Activated naive CD4-positive, alpha-beta T cell treated with anti-CD3 and anti-CD28 coated beads for 36 hours (primary cell): ENCODE measurements around the gene PDCL3. TPM values are rescaled to one million over a fixed set of nuclear protein-coding genes. Genes with fewer than 3 reads are reported as not detected.

ENCODE experiments used
- CTCF ChIA-PET: fragments of 350-600 bp; sonication (Branson Sonifier 250); formaldehyde crosslinking; loops from one replicate; lab custom pipeline; 2021; ENCODE audit warnings: antibody characterized with exemption; lab: Charles Lee
- DNase-seq: peaks from one replicate; pipeline ENCODE4 v3.0.0-alpha.2; 2020
- H3K27ac Mint-ChIP-seq: one replicate; pipeline ENCODE4 v1.8.0; 2021; ENCODE audit warnings: mild to moderate bottlenecking, mixed read lengths
- H3K27me3 Mint-ChIP-seq: one replicate; pipeline ENCODE4 v1.8.0; 2021; ENCODE audit warnings: low read depth, mixed read lengths
- H3K36me3 Mint-ChIP-seq: one replicate; pipeline ENCODE4 v1.8.0; 2021; ENCODE audit warnings: low read depth, mixed read lengths
- H3K4me1 Mint-ChIP-seq: one replicate; pipeline ENCODE4 v1.8.0; 2021; ENCODE audit warnings: low read depth, mixed read lengths
- H3K4me3 Mint-ChIP-seq: one replicate; pipeline ENCODE4 v1.8.0; 2021; ENCODE audit warnings: mild to moderate bottlenecking, moderate library complexity, mixed read lengths
- H3K9me3 Mint-ChIP-seq: one replicate; pipeline ENCODE4 v1.8.0; 2021; ENCODE audit warnings: mixed read lengths
- intact Hi-C: fragments of 100-400 bp; cut with micrococcal nuclease; formaldehyde crosslinking; loops from one replicate; pipeline ENCODE4 v1.15.1; 2023
- total RNA-seq, 2 experiments: library from RNA; stranded (reverse); gene quantifications; one replicate each; pipeline ENCODE4 v1.2.3, GENCODE V29; 2021

The PDCL3 gene
- 10 to 100 TPM; 42.2 to 42.8 TPM for total RNA-seq

DNA sequence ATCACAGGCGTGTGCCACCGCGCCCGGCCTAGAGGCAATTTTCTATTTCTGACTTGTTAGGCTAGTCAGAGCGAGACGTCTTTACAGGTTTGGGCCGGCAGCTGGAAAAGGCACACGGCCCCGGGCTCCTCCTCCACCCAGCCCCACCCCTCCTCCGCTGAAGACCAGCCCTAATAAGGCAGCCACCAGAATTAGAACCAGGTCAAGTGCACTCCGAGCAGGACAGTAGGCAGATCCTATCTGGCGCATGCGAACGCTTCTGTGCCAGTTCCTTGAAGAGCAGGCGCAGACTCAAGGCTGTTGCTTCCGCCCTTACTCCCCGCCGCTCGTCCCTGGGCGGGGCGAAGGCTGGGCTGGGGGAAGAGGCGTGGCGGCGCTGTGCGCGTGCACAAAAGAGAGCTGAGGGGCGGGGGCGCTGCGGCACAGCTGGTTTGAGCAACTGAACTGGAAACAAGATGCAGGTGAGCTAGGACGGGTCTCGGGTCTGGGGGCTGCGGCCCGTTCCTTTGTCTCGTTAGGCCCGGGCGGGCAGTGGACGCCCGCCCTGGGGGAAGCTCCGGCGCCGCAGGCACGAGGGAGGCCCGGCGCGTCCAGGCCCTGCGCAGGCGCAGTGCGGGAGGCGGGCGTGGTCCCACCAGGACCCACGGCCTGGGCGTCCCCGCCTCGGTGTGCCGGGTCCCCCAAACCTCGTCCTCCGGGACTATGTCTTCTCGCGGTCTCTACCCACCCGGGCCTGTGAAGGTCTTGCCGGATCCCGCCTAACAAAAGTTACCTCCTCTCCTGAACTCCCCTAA is at the start of gene PDCL3:
Gene PDCL3, plus strand, starts transcription at position 381 of the 794 bp plus-strand sequence. Its CDS starts 75 bp downstream, at position 456.
- Mint-ChIP-seq H3K4me1 (peaks cover 42% of the 10 kb centered on the region), H3K4me3 (peak within 1 kb of the TSS; percentile 93), H3K27ac (peak within 1 kb of the TSS; percentile 98), H3K9me3 (no peaks in the 10 kb centered on the region), H3K36me3 (peaks cover 11% of the 10 kb centered on the region), H3K27me3 (no peaks in the 10 kb centered on the region)
- CTCF ChIA-PET, result interaction anchor here (0.8 to 1.6 kb wide), 4 partner anchors 17 to 47 kb away, joined by 3 to 6 read pairs (median 4); no protein-coding TSS in a partner anchor
- intact Hi-C loops, result loop anchor here (1.0 to 5.0 kb wide), 9 partner anchors 18 to 1226 kb away; partner anchors contain the start of genes CHST10, EIF5B, RPL31 and TBC1D8
- DNase-seq, result peak; percentile 94

DNA sequence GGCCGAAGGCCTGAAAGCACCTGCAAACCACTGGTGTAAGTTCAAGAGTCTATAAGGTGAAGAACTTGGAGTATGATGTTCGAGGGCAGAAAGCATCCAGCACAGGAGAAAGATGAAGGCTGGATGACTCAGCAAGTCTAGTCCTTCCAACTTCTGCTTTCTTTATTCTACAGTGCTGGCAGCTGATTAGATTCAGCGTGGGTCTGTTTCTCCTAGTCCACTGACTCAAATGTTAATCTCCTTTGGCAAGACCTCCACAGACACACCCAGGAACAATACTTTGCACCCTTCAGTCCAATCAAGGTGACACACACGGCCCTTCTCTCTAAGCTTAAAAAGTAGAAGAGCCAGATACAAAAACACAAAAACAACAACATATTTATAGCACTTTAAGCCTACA is 49.1 kb upstream of the PDCL3 start:
- Mint-ChIP-seq H3K36me3 (peaks cover under 1% of the 10 kb centered on the region), H3K4me3 (no peak overlapping the region), H3K4me1 (peaks cover 2% of the 10 kb centered on the region), H3K27ac (no peak overlapping the region), H3K9me3 (peaks cover 2% of the 10 kb centered on the region), H3K27me3 (no peaks in the 10 kb centered on the region)
- DNase-seq, result no peak
- intact Hi-C loops, result no loop called here
- CTCF ChIA-PET, result no interaction called here

DNA sequence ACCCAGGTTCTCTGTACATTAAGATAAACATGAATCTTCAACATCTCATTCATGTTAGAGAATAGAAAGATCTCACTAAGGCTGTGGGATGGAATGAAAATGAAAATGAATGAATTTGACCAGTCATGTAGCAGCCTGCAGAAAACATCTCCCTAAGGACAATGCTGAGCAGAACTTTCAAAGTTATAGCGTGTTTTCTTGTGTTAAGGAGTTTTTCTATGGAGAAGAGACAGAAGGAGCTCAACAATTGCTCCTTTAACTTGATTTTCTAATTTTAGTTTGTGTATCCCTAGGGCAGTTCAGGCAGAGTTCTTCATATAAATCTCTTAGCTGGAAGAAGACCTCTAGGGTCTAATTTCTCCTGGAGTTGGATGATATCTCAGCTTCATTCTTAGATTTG is 45.2 kb upstream of the PDCL3 start:
- H3K9me3 Mint-ChIP-seq, result peaks cover 1% of the 10 kb centered on the region
- intact Hi-C loops, result no loop called here
- no peaks in the 10 kb centered on the region for H3K27me3 Mint-ChIP-seq
- no peak for DNase-seq
- no peak overlapping the region for H3K27ac Mint-ChIP-seq
- CTCF ChIA-PET, result interaction anchor here (0.5 to 1.0 kb wide), 2 partner anchors 255 to 449 kb away, joined by 3 to 4 read pairs; no protein-coding TSS in a partner anchor
- peaks cover 2% of the 10 kb centered on the region for H3K4me1 Mint-ChIP-seq
- no peaks in the 10 kb centered on the region for H3K36me3 Mint-ChIP-seq
- no peak overlapping the region for H3K4me3 Mint-ChIP-seq

DNA sequence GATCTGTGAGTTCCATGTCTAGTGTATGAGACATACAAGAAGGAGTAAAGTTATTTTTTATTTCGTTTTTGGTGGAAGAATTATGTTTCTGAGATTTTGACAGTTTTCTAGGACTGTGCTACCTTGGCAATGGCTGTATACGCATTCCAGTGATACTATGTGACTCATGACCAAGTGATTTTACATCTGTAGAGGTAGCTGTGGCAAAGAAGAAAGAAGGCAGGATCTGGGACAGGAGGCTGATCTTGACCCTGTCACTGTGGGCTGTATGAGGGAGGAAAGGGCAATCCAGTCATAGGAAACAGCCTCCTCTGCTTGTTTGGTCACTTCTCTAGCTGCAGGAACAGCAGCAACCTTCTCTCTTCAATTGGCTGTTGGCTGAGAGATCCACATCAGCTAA is 44.0 kb upstream of the PDCL3 start:
- H3K9me3 Mint-ChIP-seq, result peaks cover 1% of the 10 kb centered on the region
- H3K36me3 Mint-ChIP-seq, result no peaks in the 10 kb centered on the region
- CTCF ChIA-PET, result no interaction called here
- no peak for DNase-seq
- no peak overlapping the region for H3K4me3 Mint-ChIP-seq
- peaks cover under 1% of the 10 kb centered on the region for H3K4me1 Mint-ChIP-seq
- H3K27me3 Mint-ChIP-seq, result no peaks in the 10 kb centered on the region
- no peak overlapping the region for H3K27ac Mint-ChIP-seq
- intact Hi-C loops, result no loop called here

DNA sequence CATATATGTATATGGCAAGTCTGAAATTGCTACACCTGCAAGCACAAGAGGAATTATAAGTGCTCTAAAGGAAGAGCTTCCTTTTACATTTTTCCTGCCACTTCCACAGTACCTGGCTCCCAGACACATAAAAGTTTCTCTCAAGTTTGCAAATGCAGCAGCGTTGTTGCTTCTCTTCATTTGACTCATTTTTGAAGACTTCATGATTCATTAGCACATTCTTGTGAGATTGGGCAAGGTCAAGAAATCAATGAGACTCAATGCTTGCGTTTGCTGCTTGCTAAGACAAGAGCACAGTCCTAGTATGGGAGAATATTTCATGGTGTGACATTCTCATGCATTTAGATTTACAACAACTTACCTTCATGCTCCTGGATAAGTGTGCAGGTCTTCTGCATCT is 42.6 kb upstream of the PDCL3 start:
- H3K9me3 Mint-ChIP-seq, result peaks cover 1% of the 10 kb centered on the region
- DNase-seq, result no peak
- intact Hi-C loops, result no loop called here
- H3K4me1 Mint-ChIP-seq, result no peaks in the 10 kb centered on the region
- no peaks in the 10 kb centered on the region for H3K36me3 Mint-ChIP-seq
- no peak overlapping the region for H3K27ac Mint-ChIP-seq
- H3K4me3 Mint-ChIP-seq, result no peak overlapping the region
- CTCF ChIA-PET, result no interaction called here
- H3K27me3 Mint-ChIP-seq, result no peaks in the 10 kb centered on the region

DNA sequence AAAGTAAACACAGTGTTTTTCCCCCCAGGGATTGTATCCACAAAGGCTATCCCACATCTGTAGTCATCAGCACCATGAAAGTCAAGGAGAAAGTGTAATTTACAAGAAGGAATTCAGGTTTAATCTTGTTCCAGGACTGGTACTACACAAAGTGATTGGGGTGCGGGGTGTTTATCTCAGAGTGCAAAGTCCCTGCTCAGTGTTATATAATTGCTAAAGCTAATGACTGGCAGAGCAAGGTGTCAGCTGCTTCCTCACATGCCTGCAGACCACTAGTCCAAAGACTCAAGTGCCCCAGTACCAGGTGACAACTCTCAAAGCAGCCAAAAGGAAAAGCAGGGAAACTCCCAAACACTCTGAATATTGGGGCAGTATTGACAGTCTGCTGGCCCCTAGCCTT is 40.4 kb upstream of the PDCL3 start:
- DNase-seq, result no peak
- H3K4me3 Mint-ChIP-seq, result no peak overlapping the region
- intact Hi-C loops, result no loop called here
- H3K27ac Mint-ChIP-seq, result no peak overlapping the region
- peaks cover 1% of the 10 kb centered on the region for H3K9me3 Mint-ChIP-seq
- CTCF ChIA-PET, result no interaction called here
- no peaks in the 10 kb centered on the region for H3K4me1 Mint-ChIP-seq
- H3K27me3 Mint-ChIP-seq, result no peaks in the 10 kb centered on the region
- no peaks in the 10 kb centered on the region for H3K36me3 Mint-ChIP-seq

DNA sequence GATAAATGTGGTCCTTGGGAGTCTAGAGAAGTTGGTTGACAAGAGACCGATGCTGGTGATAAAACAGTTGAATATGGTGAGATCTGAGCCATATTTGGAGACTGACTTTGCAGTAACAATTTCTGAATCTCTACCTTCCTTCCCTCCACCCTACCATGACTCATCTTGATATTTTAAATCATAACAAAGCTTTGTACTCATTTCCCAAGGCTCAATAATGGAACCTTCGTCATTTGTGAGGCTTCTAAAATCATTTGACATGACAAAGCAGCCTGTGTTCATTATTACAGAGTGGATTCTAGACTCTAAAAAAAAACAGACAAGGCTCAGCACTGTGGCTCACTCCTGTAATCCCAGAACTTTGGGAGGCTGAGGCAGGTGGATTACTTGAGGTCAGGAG is 38.5 kb upstream of the PDCL3 start:
- H3K9me3 Mint-ChIP-seq, result peaks cover 1% of the 10 kb centered on the region
- intact Hi-C loops, result no loop called here
- no peaks in the 10 kb centered on the region for H3K36me3 Mint-ChIP-seq
- no peak for DNase-seq
- no peak overlapping the region for H3K4me3 Mint-ChIP-seq
- CTCF ChIA-PET, result no interaction called here
- no peak overlapping the region for H3K27ac Mint-ChIP-seq
- no peaks in the 10 kb centered on the region for H3K27me3 Mint-ChIP-seq
- no peaks in the 10 kb centered on the region for H3K4me1 Mint-ChIP-seq

DNA sequence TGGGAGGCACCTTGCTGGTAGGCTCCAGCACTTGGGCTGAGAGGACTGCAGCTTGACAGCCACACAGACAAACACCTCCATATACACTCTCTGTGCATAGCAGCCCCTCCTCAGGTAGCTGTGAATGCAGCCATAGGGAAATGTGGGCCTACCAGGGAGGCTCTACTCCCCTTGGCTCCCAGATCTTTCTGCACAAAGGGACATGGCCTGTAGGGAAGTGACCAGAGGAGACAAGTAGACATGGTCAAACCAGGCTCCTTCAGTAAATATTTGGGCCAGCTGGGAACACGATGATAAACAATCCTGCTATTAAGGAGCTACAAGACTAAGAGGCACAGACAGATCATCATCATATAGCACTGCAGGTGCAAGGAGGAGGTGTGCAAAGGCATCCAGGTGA is 35.9 kb upstream of the PDCL3 start:
- Mint-ChIP-seq H3K27ac (no peak overlapping the region), H3K27me3 (no peaks in the 10 kb centered on the region), H3K4me3 (no peak overlapping the region), H3K36me3 (no peaks in the 10 kb centered on the region), H3K9me3 (no peaks in the 10 kb centered on the region), H3K4me1 (no peaks in the 10 kb centered on the region)
- intact Hi-C loops, result no loop called here
- CTCF ChIA-PET, result no interaction called here
- DNase-seq, result no peak

DNA sequence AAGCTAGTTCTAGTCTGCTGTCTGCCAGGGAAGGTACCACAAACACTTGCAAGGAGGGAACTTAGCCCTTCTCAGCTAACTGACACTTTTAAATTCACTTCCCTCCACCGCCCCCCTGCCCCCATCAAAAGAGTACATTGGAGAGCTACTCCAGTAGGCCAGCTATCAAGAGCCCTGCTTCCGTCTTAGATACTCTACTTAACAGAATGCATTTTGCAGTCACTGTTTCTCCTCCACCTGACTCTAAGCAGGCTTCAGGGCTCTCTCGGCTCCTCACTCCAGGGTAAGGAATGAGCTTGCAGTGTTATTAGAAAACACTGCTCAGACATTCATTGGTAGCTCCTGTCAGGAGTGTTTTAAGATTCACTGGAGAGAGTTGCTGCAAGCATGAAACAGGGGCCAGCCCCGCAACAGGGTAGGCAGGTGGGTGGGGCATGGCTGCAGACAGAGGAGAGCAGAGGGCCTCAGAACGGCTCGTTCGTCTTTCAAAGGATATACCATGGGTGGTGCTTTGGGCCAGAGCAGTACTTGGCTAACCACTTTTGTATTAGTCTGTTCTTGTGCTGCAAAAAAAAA is 35.3 kb upstream of the PDCL3 start:
- Mint-ChIP-seq H3K9me3 (no peaks in the 10 kb centered on the region), H3K27ac (no peak overlapping the region), H3K36me3 (no peaks in the 10 kb centered on the region), H3K4me3 (no peak overlapping the region), H3K4me1 (no peaks in the 10 kb centered on the region), H3K27me3 (no peaks in the 10 kb centered on the region)
- CTCF ChIA-PET, result no interaction called here
- no peak for DNase-seq
- intact Hi-C loops, result no loop called here

DNA sequence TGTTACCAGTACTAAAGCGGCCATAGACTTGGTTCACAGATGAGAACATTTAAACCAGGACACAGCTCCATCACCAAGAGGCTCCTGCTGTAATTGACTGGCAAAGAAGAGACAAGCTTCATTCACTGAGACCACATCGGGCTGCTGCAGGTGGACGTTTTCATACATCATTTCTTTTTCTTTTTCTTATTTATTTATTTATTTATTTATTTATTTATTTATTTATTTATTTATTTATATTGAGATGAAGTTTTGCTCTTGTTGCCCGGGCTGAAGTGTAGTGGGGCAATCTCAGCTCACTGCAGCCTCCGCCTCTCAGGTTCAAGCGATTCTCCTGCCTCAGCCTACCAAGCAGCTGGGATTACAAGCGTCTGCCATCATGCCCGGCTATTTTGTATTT is 33.6 kb upstream of the PDCL3 start:
- Mint-ChIP-seq H3K27ac (no peak overlapping the region), H3K36me3 (no peaks in the 10 kb centered on the region), H3K4me1 (no peaks in the 10 kb centered on the region), H3K27me3 (no peaks in the 10 kb centered on the region), H3K4me3 (no peak overlapping the region), H3K9me3 (no peaks in the 10 kb centered on the region)
- intact Hi-C loops, result no loop called here
- CTCF ChIA-PET, result no interaction called here
- no peak for DNase-seq

DNA sequence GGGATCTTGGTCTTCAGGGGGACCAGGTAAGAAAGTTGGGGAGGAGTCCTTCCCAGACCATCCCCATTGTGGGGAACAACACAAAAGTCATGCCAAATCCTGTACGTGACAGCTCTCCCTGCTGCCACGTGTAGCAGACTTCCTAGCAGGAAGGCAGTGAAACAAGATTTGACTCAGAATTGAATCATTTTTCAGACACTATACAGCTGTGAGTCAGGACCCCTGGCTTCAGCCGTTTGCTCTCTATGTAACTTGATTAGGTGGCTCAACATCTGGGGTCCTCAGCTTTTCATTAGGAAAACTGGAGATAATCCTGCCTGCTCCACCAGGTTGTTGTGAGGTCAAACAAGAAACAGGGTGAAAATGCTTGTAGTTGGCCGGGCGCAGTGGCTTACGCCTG is 32.9 kb upstream of the PDCL3 start:
- intact Hi-C loops, result no loop called here
- no peak overlapping the region for H3K27ac Mint-ChIP-seq
- CTCF ChIA-PET, result no interaction called here
- no peak for DNase-seq
- H3K4me1 Mint-ChIP-seq, result no peaks in the 10 kb centered on the region
- no peaks in the 10 kb centered on the region for H3K36me3 Mint-ChIP-seq
- H3K4me3 Mint-ChIP-seq, result no peak overlapping the region
- no peaks in the 10 kb centered on the region for H3K27me3 Mint-ChIP-seq
- no peaks in the 10 kb centered on the region for H3K9me3 Mint-ChIP-seq

DNA sequence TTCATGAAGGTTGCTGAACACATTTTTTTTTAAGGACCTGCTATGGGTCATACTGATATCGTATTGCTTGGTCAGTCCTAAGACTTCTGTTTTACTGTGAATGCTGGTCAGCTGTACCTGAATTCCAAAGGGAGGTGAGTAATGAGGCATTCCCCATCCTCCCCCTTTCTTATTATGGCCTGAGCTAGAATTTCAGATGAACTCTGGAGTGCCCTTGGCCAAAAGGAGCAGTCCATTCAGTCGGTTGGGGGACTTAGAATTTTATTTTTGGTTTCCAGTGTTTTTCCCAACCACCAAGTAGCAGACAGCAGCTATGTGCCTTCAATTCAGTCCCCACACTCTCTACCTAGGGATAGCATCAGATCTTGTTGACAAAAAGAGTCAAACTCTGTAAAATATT is 26.9 kb upstream of the PDCL3 start:
- CTCF ChIA-PET, result no interaction called here
- no peak overlapping the region for H3K27ac Mint-ChIP-seq

DNA sequence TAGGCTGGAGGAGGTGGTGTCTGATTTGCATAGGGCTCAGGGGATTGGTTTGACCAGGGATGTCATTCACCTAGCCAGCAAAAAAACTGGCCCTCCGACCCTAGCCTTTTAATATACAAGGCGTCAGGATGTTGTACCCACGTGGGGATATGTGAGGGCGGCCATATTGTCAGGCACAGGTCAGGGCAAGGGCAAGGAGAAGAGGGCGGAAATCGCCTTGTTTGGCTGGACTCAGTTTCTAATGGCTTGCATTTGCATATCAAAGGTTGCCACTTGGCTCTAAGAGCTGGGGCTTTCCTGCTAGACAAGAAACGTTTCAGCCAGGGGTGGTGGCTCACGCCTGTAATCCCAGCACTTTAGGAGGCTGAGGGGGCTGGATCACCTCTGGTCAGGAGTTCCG is 24.9 kb upstream of the PDCL3 start:
- DNase-seq, result no peak
- H3K9me3 Mint-ChIP-seq, result no peaks in the 10 kb centered on the region
- intact Hi-C loops, result no loop called here
- H3K36me3 Mint-ChIP-seq, result no peaks in the 10 kb centered on the region
- H3K27ac Mint-ChIP-seq, result no peak overlapping the region
- no peaks in the 10 kb centered on the region for H3K4me1 Mint-ChIP-seq
- CTCF ChIA-PET, result no interaction called here
- no peaks in the 10 kb centered on the region for H3K27me3 Mint-ChIP-seq
- H3K4me3 Mint-ChIP-seq, result no peak overlapping the region

More for the DNA sequence above, 26.9 kb upstream of the PDCL3 start:
- intact Hi-C loops, result no loop called here
- Mint-ChIP-seq H3K4me1 (no peaks in the 10 kb centered on the region), H3K27me3 (no peaks in the 10 kb centered on the region), H3K36me3 (no peaks in the 10 kb centered on the region), H3K9me3 (no peaks in the 10 kb centered on the region), H3K4me3 (no peak overlapping the region)
- no peak for DNase-seq
